ENCODE data around the gene RCC1.

DNA sequence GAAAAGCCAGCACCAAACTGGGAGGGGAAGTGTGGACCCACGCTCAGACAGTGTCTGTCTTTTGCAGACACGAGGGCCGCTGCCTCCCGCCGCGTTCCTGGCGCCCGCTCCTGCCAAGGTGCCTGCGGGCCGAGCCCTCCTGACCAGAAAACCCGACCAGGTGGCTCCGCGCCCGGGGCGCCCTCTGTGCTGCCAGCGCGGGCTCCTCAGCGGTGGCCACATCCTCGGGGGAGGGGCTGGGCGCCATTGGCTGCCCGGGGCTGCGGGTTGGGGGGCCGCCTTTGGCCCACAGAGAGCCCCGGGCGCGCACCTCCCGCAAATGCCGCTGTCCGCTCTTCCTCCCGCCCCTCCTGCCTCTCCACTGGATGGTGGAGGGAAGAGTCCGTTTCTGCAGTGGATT is 24.6 kb downstream of the RCC1 start:
- TF ChIP-seq EZH2 (IDR thresholded peaks at IDR 0.05; ENCODE audit: insufficient read depth, low read length), result no peak
- TF ChIP-seq, protein P1, sequence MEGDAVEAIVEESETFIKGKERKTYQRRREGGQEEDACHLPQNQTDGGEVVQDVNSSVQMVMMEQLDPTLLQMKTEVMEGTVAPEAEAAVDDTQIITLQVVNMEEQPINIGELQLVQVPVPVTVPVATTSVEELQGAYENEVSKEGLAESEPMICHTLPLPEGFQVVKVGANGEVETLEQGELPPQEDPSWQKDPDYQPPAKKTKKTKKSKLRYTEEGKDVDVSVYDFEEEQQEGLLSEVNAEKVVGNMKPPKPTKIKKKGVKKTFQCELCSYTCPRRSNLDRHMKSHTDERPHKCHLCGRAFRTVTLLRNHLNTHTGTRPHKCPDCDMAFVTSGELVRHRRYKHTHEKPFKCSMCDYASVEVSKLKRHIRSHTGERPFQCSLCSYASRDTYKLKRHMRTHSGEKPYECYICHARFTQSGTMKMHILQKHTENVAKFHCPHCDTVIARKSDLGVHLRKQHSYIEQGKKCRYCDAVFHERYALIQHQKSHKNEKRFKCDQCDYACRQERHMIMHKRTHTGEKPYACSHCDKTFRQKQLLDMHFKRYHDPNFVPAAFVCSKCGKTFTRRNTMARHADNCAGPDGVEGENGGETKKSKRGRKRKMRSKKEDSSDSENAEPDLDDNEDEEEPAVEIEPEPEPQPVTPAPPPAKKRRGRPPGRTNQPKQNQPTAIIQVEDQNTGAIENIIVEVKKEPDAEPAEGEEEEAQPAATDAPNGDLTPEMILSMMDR (IDR thresholded peaks at IDR 0.05; ENCODE audit: insufficient read depth, low read depth, low read length), result no peak
